HT-29 (cell line): ENCODE data around the gene GAS7. TPM values are rescaled to one million over a fixed set of nuclear protein-coding genes. Genes with fewer than 3 reads are reported as not detected.
"Not testable (repeated sequence)": the region's sequence is repeated elsewhere in the genome, so short reads cannot be mapped to it uniquely, and the experiment has no call there.

Experiments
- DNase-seq: peaks from one replicate; pipeline ENCODE4 v3.0.0-alpha.2; 2015; ENCODE audit warnings: low spot score
- total RNA-seq: library from RNA; depleted of rRNA; stranded (reverse); fragments of >200 nt; shearing (Covaris generic); gene quantifications from 2 replicates; pipeline ENCODE4 v1.2.3, GENCODE V29; 2014

GAS7 gene
- total RNA-seq, 1 experiment from 2014 or later = 2.1 TPM

DNA sequence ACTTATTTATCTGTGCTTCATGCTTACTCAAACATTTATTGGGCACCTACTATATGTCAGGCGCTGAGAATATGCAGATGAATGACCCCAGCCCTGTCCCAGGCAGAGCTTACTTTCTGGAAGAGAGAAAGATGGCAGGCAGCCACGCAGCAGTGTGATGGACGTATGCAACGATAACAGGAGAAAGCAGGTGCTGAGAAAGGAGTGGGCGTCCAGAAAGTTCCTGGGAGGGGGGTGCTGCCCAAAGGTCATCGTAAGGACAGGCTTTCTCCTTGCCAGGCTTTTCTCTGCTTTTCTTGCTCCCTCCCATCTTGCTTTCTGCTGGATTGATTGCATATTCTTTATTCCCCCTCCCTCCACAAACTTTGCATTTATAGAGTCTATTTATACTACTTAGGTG, 124.5 kb downstream of the GAS7 start:
- no peak for DNase-seq

DNA sequence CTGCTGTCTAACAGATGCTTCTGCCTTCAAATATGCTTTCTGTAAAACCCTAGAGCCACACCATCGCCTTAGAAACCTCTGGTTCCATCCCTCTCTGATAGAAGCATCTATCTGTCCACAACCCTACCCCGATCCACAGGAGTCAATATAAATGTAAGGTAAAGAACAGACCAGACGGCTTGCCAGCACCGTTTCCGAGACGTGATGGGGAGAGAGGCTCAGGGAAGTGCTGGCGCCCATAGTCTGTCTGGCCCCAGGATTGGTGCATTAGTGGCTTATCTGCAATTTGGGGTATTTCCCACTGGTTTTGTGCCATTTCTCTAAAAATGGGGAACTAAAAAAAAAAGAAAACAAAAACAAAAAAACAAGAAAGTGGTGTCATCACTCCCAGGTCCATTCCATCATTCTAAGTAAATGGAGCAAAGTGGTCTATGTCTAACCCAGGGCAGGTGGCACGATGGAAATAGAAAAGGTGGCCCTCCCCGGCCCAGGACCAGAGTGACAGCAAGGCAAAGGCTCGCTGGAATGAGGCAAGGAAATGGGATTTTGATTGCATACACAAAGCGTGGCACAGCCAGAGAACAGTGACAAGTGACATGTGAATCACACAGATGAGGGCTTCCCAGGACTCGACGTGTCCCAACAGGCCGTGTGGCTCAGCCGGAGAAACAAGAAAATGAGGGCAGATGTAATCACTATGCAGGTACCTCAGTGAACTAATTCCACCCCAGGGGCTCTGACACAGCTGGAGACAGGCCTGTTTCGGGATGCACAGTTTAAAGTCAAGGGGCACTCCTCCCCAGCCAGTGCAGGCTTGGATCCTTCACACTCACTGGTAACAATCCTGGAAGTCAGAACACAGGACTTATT, 125.6 kb downstream of the GAS7 start:
- DNase-seq = no peak

DNA sequence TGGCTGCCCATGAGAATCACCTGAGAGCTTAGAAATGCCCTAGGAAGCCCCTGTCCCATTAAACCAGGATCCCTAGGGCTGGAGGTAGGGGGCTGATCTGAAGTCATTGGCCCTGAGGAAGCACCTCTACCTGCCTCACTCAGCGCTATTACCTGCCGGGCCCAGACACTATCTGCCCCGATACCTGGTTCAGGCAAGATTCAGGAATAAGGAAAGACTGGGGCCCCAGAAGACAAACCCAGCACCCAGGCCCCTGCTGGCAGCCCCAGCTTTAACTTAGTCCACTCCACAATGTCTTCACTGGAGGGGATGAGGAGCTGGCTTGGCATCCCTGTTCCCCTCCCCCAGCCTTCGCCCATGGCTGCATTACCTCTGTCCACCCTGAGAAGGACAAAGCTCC, 126.3 kb downstream of the GAS7 start:
- DNase-seq = no peak

DNA sequence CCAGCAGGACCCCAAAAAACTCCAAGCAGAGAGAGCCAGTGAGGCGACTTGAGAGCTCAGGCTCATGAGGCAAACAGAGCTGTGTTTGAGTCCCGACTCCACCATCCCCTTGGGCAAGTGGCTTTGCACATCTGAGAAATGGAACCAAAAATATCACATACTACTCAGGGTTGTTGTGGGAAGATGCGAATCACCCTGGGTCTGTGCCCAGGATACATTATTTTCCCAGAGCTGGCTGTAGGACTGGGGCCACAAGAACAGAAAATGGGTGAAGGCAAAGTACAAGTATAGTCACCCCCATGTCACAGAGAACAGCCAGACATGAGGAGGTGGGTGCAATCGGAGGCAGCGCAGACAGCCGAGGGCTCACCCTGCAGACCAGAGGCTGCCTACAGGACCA, 127.3 kb downstream of the GAS7 start:
- DNase-seq = no peak

DNA sequence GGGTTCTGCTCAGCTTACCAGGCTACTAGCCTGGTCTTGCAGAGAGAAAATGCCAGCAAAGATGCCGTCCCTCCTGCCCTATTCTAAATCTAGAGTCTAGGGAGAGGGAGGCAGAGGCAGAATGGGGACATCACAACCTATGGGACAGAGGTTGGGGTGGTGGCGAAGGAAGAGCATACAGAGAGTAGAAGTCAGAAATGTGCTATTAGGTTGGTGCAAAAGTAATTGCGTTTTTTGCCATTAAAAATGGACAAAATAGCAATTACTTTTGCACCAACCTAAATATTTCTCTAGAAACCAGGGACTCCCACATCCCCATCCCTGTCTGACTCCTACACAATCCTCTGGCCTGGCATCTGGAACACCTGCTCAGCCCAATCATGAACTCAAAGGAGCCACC, 127.7 kb downstream of the GAS7 start:
- no peak for DNase-seq

DNA sequence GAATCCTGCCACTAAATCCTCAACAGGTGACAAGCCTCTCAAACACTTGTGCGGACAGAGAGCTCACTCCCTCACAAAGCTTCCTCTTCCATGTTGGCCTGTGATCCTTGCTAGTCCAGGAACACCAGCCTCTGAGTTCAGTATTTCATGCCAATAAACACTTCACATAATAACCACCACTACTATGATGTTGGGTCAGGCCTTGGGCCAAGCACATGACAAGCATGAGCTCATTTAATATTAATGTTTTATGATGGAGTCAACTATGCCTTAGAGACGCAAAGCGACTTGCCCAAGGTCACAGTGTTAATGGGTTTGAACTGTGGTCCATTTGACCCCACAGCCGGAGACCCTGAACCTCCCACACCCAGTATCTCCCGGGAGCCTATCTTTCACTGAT, 129.1 kb downstream of the GAS7 start:
- no peak for DNase-seq

DNA sequence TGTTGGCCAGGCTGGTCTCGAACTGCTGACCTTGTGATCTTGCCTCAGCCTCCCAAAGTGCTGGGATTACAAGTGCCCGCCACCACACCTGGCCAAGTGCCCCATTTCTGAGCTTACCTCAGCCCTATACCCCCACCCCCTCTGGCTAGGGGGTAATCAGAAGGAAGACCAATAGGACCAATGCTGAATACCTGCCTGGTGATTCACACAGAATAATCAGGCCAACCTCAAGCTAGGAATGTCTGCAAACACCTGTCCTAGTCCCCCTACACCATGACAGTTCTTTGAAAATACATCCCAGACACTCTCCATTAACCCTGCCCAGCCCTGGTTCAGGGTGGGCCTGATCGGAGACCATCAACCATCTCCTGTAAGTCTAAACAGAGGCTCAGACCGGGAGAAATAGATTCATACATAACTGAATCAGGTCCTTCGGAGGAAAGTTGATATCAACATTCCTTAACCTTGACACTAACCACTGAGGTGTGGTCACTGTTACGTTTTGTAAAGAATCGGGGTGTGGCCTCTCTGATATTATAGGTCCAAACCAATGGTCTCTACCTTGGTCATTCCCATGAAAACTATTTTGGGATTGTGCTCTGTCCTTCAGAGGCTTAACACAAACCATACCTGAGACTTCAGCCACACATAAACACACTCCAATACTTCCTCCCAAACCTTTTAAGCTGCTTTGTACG, 130.8 kb downstream of the GAS7 start:
- no peak for DNase-seq

DNA sequence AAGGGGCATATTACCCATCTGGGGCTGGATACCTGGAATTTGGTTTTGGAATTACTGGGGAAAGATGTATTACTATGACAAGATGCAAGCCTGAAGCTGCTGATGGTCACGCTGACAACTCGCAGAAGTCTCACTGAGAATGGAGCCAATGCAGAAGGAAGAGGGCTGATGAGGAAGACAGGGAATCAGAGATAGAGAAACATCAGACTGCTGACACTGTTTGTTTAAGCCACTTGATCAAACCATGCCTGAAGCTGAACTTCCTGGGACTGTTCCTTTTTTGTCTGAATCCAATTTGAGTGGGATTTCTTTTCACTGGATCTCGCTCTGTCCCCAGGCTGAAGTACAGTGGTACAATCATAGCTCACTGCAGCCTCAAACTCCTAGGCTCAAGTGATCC, 133.9 kb downstream of the GAS7 start:
- no peak for DNase-seq

DNA sequence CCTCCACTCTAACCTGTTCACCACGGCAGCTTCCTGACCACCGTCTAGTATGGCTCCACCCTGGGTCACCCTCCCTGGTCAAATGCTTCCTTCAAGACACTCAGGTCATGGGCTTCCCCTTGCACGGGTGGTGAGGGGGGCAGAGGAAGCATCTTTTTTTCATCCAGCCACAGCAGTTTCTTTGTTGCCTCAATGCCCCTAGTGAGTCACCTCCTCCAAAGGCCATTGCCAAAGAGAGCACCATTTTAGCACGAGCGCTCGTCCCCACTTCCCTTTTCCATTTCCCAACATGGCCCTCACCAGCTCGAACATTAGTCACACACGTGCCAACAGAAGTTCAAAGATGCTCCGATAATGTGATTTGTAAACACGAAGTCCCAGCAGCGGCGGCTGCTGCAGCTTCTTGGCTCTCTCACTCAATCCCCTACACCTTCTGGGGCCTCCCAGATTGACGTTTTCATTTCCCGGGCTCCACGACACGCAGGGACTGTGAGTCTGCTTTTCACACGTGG, 134.6 kb downstream of the GAS7 start:
- DNase-seq = no peak

DNA sequence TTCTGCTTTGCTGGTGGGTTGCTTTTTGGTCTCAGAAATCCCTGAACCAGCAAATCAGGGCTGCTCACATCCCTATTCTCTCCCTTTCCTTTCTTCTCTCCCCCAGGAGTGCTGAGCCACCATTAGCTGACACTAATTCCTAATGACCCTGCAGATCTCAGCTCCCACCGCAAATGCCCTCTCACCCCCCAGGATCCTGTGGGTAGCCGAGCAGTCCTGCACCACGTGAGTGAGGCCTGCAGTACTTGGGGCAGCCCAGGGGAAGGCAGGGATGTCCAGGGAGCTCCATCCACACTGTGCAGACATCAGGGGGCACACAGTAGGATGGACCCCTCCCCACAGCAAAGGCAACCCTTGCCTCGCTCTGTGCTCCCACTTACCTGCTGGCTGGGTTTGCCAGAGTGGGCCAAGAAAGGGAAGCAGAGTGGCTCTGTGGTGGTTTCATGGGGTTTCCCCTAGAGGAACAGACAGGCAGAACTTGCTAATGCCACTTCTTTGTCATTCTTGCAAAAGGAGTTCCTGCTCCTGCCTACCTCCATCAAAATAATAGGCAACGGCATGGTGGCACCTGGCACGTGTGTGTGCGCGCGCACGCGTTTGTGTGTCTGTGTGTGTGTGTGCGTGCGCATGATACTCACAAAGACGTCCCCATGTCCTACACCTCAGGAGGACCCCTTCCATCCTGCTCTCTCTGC, 135.6 kb downstream of the GAS7 start:
- no peak for DNase-seq

DNA sequence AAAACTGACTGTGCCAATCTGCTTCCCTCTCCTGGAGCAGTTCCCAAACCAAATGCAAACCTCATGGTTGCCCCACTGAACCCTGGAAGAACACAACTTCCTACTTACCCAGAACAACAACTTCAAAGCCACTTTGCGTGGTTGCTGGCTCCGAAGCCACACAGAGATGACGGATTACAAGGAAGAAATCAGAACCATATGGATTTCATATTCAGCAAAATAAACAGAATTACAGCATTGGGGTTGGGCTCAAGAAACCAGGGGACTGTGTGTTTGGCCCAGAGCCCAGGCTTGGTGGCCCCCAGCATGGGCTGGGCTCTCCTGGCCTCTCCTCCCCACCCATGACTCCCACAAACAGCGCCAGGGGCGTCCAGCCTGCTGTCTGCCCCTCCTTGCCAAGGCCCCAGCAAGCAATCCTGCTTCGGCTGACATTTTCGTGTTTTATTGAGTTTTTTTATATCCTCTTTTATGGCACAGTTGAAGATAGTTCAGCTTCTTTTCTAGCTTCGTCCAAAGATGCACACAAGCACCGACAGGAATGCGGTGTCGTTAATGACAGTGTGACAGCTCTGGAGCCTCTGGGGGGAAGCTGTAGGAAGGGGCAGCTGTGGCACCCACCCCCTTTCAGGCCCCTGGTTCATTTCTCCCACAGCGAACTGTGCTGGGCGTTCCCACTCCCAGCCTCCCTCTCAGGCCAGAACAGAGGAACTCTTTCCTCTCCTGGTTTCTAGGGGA, 137.1 kb downstream of the GAS7 start:
- DNase-seq = no peak

DNA sequence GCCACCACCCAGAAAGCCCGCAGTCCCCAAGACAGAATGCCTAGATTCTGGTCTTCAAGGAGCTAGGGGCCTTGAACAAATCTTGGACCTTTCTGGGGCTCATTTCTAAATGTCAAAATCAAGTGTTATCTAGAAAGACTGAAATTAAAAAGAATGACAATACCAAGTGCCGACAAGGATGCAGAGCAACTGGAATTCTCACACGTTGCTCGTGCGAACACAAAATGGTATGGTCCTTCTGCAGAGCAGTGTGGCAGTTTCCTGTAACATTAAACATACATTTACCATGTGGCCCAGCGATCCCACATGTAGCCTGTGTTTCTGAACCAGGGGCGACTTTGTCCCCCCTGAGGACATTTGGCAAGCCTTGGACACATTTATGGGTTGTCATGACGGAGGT, 137.9 kb downstream of the GAS7 start:
- no peak for DNase-seq

DNA sequence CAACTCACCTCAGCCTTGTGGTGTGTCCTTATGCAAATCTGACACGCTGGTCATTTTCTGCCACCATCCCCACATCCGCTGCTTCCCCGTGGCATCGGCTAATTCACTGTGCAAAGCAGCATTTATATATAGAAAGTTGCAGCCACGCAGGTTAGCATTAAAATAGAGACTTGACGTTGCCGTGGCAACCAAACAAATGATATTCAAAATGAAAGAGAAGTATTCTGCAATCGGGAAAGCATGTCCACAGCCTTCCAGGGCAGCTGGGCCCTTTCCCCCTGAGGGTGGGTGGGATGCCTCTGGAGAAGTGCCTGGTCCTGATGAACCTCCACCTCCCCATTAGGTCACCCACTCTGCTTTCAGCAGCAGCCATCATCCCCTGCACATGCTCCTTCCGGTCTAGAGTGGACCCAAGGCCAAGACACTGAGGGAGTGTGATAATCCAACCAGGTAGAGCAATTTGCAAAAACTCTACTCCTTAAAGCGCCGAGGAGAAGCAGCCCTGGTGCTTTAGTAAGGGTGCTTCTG, 138.7 kb downstream of the GAS7 start:
- DNase-seq = no peak

DNA sequence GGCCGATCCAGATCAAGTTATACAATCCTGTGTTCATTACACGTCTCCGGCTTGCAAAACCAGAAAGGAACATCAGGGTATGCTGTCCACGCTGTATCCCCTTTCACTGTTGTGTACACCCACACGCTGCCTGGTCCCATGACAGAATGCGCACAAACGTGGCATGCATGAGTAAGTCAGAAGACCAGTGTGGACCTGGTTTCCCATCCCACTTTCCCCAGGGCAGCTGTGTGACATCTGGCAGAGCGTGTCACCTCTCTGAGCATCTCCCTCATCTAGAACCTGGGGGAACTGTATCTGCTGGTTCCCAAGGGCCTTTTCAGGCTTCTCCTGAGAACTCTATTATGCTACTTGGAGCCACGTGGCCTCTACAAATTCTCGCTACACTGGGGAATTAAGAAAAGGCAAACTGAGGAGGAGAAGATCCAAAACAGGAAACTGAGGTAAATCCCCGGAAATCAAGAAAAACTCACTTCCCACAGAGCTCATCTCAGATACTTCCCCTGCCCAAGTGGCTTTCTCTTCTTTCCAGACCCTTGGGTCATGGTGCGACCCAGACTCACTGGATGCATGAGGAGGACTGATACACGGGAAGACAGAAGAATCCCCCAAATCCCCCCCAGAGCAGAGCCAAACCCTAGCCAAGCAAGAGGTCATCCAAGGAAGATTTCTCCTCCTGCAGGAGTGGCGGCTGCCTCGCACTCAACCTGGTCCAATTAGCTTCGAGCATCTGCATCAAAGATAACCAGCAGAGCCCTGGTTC, 139.3 kb downstream of the GAS7 start:
- DNase-seq = no peak

DNA sequence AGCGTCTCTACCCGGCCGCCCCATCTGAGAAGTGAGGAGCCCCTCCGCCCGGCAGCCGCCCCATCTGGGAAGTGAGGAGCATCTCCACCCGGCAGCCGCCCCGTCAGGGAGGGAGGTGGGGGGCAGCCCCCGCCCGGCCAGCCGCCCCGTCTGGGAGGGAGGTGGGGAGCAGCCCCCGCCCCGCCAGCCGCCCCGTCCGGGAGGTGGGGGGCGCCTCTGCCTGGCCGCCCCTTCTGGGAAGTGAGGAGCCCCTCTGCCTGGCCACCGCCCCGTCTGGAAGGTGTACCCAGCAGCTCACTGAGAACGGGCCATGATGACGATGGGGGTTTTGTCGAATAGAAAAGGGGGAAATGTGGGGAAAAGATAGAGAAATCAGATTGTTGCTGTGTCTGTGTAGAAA, 140.9 kb downstream of the GAS7 start:
- DNase-seq = not testable (repeated sequence)

DNA sequence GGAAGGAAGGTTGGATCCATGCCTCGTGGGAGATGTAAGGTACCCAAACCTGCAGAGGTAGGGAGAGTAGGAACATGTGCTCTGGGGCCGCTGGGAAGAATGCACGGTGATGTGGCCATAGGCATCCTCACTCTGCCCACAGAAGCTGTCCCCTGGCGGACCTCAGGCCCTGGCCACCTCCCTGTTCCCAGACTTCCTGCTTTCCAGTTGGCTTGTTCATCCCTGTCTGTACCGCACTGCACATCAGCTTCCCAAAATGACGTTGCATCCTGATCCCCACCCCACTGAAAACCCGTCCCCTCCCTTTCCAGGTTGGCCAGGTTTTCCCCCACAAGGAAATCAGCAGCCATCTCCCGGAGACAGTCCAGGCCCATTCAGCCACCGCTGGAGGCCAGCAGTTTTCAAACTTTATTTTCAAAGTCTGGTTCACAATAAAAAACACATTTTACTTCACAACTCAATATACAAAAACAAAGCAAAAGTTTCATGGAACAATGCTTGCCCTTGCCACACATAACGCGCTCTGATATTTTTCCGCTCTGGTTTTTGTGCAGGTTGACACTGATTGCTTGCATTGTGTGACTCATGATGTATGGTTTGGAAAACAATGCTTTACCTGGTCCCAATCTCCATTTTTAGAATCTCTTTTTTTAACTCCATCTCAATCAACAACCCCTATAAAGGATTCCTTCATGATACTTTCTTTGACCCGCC, 143.0 kb downstream of the GAS7 start:
- no peak for DNase-seq

DNA sequence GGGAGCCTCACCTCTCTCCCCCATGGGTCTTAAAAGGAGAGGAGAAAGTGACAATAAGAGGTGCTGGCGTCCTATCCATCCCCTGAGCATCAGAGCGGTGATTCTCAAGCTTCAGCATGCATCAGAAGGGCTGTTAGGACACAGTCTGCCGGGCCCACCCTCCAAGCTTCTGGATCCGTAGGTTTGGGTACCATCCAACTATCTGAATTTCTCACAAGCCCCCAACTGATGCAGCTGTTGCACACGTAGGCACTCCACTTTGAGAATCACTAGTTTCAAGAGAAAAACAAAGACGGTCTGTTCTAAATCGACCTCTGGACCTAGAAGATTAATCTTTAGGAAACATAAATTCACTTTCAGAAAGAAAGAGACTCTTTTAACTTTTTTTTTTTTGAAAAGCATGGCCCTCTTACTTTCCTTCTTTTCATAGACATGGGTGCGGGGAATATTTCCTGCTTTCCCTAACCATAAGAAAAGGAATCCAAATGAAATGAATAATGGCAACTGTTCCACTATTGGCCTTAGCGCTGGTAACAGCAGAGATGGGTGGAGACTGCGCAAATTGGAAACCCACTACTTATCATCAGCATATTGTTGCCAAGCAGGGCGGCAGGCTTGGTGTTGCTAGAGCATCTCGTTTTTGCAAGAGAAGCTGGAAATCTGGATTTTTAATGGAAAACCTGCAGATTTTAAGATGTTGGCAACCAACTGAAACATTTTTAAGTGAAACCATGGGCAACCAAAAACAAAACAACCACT, 144.4 kb downstream of the GAS7 start:
- no peak for DNase-seq

DNA sequence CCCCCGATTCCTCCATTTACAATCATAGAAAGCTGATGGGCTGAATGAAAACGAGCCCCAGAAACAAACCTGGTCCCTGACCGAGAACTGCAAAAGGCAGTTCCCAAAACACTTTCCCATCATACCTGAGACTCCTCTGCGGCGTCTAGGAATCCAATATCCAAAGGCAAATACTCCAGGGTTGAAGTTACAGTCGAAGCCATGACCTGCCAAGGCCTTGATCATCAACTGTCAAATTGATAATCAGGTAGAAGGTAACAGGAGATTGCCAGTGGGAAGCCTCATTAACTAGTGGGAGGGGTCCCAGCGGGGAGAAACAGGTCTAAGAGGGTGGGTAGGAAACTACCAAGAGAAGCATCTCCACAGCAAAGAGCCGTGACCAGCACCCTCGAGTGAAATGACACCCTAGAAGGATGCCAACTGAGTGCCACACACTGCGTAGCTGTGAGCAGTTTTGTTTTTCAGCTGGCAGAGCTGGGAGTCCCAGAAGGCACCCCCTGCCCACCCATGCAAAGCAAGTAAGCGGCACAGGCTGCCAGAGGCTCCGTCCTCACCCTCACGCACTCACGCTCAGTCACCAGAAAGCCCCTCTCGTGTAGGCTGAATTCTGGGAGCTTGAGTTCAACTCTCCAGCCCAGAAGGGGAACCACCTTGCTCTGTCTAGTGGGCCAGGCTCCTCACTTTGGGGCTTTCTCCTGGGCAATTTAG, 146.1 kb downstream of the GAS7 start:
- DNase-seq = no peak

DNA sequence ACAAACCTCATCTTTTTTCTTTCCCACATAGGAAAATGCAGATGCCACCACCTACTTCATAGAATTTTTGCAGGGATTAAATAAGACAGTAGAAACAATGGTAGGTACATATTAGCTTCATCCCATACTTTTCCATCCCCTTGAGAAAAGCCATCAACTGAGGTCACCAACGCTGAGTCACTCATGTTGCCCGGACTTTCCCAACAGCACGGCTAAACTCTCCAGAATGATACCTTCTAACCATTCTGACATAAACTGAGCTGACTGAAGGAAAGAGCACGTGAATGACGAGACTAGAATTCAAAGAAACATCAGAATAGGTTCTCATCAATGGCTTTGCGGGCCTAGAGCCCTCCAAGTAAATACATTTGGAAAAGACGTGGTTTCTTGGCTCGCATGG, 147.3 kb downstream of the GAS7 start:
- no peak for DNase-seq
